ENCODE results near the gene NUAK1.
A peak's percentile ranks its signal among the peaks of the same experiment; 100 is the strongest.

The NUAK1 gene

DNA sequence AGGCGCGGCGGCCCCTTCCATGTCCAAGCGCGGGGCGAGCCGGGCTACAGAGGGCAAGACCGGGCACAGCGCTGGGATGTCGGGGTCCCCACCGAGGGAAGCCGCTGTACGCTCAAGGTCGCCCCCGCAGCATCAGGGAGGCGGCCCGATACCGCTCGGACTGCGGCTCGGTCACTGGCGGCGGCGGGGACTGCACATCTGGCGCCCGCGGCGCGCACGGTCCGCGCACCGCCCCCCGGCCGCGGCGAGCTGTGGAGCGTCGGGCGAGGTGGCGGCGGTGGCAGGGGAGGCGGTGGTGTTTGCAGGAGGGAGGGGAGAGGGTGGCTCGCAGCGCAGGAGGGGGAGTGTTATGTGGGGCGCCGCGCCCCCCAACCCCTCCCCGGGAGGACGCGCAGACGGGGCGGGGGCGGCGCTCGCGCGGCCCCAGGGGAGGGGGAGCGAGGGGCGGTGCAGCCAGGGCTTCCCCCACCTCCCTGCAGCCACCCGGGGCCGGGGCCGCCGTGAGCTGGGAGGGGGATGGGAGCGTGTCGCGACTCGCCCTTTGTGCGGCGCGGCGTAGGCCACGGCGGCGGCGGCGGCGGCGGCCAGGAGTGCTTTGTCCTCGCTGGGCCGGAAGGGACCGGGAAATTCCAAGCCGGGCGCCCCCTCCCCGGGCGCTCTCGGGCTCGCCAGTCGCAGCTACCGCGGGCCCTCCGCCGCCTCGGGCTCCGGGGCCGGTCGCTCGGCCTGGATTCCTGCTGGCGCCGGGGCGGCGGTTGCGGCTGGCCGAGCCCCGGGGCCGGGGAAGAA lies at the start of gene NUAK1:
Gene NUAK1, minus strand, starts transcription at position 322 of the 789 bp plus-strand sequence. Its CDS starts 301 bp downstream, at position 21.
- DNase-seq, result peak; percentile 67

DNA sequence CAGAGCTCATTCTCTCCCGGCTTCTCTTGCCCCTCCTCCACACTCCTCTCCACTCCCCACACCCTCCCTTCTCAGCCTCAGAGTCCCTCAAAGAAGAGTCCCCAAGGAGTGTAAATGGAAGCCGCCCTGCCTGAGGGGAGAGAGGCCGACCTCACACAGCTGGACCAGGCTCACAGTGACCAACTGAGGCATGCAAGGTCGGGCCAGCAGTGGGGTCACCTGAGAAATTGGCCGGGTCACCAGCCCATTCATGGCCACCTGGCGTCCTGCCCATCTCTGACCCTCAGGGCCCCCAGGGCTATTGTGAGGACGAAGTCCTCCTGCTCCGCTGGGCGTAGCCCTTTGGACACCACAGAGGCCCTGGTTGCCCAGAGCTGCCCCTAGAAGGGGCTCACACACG lies 49.5 kb upstream of the NUAK1 start:
- no peak for DNase-seq

DNA sequence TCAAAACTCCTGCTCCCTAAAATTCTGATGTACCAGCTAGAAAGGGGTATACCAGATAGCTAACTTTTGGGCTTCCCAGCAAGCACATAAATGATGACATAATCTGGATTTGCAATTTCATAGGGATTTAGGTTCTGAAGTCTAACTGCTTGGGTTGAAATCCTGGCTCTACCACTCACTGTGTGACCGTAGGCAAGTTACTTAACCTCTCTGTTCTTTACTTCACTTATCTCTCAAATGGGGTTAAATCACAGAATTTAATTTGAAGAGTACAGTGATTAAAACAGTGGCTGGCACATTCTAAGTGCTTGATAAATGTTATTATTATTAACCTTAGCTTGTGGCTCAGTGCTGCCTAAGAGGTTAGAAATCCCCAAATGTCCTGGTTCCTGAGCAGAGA lies 49.1 kb upstream of the NUAK1 start:
- no peak for DNase-seq

DNA sequence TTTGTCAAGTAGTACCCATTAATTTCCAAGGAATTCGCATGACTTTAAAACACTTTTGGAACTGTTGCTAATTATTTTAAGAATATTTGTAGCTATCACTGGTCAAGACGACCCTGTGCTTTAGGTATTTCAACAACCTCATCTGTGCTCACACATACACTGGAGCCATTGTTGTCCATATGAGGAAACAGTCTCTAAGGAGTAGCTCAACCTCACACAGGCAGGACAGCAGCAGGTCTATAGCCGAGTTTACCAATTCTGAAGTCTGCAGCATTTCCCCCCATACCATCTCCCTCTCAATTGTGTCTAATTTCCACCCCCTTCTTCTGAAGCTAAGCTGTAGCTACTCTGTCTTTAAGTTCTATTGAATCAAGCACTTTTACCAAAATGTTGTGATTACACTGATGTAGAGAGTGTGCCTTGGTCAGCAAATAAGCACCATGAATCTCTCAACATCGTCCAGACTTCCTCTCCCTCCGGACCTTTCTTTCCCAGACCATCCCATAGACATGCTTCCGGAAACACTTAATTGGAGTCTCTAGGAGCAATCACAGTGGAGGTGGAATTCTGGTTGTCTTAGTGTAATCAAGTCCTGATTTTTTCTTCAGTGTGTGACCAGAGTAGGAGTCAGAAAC lies 48.5 kb upstream of the NUAK1 start:
- no peak for DNase-seq

DNA sequence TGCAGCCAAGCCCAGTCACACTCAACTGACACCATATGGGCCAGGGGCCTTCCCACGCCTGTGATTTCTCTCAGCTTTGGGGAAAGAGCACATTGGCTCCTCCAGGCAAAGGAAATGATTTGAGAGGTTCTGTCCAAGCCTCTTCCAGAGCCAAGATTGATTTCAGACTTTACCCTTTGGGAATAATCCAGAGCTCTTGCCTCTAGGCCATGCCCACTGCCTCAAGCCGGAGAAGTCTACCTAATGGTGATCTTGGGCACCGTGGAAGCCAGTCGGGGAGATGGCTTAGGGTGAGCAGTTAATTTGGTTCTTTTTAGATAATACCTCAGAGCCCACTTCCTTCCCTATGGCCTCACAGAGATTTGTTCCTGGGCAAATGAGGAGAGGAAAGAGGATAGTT lies 45.0 kb upstream of the NUAK1 start:
- no peak for DNase-seq

DNA sequence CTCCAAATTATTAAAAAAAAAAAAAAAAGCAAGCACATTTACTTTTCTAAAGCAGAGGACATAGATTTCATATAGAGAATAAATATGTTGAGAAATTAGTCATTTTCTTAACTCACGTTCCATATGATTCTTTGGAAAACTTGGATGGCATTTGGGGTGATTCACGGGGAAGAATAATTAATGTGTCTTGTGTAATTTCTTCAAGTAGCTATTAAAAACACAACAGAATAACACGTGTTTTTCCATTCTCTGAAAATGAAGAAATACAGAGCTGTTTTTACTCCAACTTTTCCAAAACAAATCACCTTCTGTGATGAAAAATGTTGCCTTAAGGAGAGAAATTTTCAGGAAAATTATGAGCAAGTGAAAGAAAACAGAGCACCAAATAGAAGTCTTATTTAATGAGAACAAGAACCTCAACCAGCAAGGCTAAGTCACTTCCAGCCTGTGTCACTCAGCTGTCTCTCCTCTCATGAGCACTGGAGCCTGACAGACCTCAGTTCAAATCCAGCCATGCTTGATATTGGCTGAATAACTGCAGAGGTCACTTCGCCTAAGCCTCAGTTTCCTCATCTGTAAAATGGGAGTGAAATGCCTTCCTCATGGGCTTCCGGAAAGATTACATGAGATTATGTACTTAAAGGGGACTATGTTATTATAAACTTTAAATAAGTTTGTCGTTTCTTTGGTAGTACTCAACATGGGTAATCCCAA lies 42.8 kb upstream of the NUAK1 start:
- no peak for DNase-seq

DNA sequence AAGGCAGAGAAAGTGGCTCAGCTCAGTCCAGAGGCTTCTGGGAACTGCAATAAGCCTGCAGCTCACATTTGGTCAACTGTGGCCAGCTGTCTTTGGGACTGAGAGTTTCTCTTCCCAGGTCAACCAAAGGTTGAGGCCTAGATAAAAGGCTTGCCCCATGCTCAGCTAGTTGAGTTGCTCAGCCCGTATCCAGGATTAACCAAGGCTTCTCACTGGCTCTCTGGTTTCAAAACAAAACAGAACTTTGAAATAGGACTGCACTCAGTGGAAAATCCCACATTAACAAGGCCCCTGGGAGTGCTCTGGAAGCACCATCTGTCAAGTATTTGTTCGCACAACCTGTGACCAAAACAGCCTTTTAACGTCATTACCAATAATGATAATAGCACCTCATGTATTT lies 40.3 kb upstream of the NUAK1 start:
- DNase-seq, result no peak

DNA sequence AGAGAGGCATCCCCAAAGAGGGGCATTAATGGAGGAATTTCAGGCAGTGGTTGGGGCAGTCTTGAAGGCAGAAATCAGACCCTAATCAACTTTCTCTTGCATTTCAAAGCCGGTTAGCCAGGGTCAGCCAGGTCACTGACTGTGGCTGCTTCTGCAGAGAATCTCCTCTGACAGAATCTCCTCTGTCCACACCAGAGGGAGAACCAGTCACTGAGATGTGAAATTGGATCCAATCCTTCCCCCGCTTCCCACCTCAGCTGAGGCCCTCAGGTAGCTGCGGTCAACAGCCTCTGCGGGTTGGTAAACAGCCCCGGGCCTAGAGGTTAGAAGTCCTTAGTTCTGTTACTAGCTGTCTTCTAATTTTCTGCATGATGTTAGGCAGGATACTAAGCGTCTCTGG lies 39.8 kb upstream of the NUAK1 start:
- no peak for DNase-seq

DNA sequence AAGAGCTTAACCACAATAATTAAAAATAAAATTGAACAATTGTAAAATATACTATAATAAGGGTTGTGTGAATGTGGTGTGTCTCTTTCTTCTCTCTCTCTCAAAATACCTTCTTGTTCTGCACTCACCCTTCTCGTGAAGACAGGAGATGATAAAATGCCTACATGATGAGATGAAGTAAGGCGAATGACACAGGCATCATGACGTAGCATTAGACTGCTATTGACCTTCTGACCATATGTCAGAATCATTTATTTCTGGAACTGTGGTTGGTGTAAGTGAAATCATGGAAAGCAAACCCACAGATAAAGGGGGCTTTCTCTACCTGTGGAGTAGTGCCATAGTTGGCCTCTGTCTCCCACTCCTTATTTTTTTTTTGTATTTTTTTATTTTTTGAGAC lies 37.8 kb upstream of the NUAK1 start:
- no peak for DNase-seq

DNA sequence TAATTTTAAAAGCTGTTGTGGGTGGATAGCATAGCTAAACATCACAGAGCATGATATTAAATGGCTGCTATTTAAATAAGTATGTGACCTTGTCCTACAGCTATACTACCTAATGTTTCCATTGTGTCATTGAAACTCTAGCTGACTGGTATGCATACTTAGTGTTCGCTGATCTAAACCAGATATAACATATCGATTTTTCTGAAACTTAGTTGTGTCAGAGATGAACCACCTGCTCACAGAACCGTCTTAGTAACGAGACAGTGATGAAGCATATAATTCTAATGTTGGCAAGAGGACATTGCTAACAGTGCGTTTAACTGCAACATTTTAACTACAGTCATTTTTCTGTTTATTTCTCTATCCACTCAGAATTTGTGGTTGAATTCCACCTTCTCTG lies 36.1 kb upstream of the NUAK1 start:
- no peak for DNase-seq

DNA sequence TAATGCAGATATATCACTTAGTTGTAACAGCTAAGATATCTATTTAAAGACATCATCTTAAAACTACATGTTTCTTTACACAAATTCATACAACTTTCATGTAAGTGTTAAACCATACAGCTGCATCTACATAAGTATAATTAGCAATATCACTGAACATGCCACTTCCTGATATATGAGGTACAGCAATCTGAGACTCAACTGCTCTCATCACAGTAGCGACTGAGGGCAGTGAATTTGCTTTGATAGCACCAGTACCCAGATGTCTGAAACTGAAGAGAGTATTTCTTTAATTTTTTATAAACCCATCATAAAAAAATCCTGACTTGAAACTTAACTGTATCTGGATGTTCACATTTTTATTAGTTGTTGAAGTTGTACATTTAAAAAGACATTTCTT lies 34.7 kb upstream of the NUAK1 start:
- DNase-seq, result no peak

DNA sequence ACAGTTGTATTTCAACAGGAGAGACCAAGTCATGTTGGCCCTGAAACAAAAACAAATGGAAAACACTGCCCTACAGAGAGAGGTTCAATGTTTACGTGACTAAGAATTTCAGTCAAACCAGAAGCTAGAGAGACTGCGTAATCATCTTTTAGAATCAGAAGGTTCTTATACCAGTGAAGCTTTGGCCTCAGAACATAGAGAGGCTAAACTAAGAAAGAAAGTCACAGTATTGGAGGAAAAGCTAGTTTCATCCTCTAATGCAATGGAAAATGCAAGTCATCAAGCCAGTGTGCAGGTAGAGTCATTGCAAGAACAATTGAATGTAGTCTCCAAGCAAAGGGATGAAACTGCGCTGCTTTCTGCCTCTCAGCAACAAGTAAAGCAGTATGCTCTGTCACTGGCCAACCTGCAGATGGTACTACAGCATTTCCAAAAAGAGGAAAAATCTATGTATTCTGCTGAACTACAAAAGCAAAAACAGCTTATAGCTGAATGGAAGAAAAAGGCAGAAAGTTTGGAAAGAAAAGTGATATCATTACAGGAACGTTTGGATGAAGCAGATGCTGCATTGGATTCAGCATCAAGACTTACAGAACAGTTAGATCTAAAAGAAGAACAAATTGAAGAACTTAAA lies 32.5 kb upstream of the NUAK1 start:
- no peak for DNase-seq

DNA sequence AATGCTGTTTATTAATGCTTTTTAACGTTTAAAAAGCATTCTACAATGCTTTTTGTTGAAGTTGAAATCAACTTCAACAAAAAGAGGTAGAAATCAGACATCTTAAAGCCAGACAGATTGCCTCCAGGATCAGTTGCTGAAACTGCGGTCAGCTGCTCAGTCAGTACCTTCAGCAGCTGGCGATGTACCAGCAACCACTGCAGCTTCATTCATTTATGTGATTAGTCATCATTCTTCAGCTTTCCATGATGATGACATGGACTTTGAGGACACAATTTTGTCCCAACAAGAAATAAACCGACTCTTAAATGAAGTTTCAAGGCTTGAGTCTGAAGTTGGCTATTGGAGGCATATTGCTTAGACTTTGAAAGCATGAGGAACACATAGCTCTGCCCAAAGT lies 31.5 kb upstream of the NUAK1 start:
- no peak for DNase-seq

DNA sequence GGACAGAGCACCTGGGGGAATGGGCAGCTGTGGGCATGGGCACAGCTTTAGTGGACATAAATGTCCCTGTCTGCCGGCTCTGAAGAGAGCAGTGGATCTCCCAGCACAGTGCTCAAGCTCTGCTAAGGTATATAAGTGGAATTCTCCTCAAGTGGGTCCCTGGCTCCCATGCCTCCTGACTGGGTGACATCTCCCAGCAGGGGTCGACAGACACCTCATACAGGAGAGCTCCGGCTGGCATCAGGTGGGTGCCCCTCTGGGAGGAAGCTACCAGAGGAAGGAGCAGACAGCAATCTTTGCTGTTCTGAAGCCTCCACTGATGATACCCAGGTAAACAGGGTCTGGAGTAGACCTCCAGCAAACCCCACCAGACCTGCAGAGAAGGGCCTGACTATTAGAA lies 25.0 kb upstream of the NUAK1 start:
- DNase-seq, result no peak

DNA sequence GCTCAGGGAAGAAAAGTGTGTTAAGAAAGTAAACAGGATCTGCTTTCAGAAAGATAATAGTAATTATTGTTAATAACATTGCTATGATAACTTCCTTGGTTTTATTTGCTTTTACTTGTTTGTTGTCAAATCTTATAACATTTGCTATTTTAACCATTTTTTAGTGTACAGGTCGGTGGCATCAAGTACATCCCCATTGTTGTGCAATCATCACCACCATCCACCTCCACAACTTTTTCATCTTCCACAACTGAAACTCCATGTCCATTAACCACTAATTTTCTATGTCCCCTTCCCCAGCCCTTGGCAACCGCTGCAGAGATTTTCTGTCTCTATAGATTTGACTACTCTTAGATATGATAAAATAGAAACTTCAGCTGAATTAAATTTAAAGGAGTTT lies 22.7 kb upstream of the NUAK1 start:
- no peak for DNase-seq

DNA sequence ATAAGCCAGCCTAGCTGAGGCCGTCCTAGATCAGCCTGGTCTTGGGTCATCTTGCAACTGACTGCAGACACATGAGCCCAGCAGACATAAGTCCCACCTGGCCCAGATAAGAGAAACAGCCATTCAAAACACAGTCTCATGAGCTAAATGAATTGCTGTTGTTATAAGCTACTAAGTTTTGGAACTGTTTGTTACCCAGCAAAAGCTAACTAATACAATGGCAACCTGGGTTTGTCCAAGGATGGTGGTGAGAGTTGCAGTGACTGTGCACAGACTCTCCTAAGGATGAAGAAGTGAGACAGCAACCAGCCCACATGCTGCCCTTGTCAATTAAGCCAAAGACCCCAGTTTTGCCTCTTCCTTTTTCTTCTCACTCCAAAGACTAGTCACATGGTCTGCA lies 22.2 kb upstream of the NUAK1 start:
- no peak for DNase-seq

DNA sequence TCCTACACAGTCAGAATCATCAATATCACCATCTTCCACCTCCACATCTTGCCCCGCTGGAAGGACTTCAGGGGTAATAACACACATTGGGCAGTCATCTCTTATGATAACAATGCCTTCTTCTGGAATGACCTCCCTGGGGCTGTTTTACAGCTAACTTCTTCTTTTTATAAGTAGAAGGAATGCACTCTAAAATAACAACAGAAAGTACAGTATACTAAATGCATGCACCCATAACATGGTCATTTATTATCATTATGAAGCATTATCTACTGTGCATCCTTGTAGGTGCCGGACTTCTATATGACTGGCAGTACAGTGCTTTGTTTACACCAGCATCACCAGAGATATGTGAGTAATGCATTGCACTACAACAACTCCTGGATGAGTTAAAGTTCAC lies 19.0 kb upstream of the NUAK1 start:
- DNase-seq, result no peak

DNA sequence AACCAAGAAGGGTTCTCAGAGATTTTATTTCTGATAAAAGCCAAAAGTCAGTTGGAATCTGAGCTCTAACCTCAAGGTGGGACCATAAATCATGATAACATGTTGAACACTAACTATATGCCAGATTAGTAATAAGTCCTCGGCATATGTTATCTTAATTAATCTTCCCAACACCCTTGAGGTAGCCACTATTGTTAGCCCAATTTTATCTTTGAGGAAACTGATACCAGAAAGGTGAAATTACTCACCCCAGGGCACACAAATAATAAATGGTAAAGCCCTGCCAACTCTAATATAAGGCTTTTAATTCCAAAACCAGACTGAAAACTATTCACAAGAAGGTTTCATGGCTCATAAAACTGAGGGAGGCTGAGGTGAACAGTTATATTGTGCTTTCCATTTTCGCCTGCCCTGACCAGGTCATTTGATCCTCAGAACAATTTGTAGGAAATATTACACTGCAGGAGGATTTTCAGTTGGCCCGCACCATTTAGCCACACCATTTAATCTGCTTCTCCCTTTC lies 16.1 kb upstream of the NUAK1 start:
- no peak for DNase-seq

DNA sequence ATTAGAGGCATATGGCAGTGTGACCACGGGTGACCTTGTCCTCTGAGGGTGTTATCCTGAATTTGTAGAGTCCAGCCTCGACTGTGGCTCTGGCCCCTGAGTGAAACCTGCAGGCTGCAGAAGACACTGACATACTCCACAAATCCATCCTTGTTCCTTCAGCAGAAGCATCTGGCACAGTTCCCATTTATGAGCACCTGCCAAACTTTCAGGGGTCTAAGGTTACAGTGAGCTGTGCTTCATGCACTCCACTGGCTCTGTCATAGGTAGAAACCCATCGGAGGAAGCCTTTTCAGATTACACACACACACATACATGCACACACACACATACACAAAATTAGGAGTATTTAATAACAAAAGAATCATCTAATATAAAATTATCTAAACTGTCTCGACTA lies 13.6 kb upstream of the NUAK1 start:
- no peak for DNase-seq

DNA sequence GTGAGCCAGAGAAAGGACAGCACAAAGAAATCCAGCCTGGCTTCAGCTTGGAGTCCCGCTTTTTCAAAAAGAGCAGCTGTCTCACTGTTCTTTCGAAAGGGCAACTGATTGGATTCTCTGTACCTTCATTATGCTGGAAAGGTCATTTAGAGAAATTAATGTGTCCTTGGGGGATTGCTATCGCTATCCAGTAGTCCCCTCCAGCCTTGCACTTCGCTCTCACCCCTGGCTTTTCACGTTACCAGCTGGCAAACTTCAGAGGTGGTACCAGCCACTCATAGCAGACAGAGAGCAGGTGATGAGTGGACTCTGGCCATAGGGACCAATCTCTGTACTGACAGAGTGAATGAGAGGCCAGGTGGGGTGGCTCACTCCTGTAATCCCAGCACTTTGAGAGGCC lies 11.8 kb upstream of the NUAK1 start:
- no peak for DNase-seq

DNA sequence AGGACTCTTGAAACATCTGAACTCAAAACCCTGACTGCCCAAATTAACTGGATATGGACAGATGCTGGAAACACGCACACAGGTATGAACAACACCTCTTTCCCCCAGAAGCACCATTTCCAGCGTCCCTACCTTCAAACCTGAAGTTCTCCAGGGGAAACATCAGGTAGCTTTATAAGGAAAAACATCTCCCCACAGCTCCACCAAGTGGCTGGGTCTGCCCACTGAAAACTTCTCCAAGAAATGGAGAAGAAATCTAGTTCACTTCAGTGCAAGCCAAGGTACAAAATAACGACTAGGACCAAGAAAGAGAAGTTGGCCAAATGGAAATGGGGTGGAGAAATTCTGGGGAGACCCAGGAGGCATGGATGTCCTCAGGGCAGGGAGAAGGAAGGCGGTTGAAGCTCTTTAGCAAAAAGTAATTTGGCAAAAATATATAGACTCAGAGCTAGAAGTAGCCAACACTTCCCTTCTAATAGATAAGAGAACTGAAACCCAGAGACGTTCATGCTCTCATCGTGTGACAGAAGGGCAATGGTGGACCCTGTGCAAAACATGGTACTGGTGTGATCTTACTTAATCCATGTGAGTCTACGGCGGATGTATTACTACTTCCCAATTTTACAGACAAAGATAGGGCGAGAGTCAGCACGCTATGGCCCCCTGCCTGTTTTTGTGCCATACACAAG lies 10.5 kb upstream of the NUAK1 start:
- DNase-seq, result no peak

DNA sequence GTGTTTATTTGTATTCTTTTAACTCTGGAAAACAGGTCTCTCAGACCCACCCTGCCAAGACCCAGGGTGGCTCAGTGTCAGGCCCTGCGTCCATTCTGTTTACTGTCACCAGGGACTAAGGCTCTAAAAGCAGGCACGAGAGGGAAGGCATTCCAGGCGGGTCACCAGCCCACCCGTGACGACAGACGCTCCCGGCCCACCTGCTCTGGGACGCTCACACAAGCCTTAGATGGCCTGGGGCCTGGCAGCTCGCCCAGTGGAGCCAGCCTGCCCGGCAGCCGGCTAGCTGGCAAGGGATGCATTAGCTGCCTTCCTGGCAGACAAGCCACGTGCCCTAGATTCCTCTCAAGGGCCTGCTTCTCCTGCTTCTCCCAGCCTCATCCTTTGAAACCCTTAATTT lies 9.2 kb upstream of the NUAK1 start:
- no peak for DNase-seq

DNA sequence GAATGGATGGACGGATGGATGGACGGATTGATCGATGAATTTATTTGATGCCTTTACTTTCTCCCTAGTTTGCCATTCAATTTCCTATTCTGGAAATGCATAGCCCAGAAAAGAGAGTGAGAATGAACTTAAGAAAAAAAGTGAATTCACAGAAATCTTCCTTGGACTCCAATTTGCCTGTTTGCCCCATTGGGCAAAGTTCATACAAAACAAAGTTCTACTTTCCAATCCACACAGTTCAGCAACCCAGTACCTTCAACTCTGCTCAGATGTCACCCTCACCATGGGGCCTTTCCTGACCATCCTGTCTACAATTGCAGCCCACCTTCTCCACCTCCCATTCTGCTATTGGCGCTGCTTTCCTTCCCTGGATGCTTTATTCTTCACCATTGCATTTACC lies 8.2 kb upstream of the NUAK1 start:
- DNase-seq, result no peak

Data from COR-L47 (cell line).